ENCODE data around the gene NHSL1.

Gene NHSL1

DNA sequence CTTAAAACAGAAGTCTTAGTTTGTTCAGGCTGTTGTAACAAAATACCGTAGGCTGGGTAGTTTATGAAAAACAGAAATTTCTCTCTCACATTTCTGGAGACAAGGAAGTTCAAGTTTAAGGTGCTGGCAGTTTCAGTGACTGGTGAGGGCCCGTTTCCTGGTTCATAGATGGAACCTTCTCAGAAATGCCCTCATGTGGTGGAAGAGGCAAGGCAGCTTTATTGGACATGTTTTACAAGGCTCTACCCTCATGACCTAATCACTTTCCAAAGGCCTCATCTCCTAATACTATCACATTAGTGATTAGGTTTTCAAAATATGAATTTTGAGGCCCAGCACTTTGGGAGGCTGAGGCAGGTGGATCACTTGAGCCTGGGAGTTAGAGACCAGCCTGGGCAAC, 92.9 kb downstream of the NHSL1 start:
- FAIRE-seq (no peak), DNase-seq (ENCODE audit: insufficient read length, low spot score) (no peak)

GRCh38 chr6:138405816-138406413, 93.4 kb downstream of the NHSL1 start:
- no peak for DNase-seq (ENCODE audit: insufficient read length, low spot score)
- no peak for FAIRE-seq

DNA sequence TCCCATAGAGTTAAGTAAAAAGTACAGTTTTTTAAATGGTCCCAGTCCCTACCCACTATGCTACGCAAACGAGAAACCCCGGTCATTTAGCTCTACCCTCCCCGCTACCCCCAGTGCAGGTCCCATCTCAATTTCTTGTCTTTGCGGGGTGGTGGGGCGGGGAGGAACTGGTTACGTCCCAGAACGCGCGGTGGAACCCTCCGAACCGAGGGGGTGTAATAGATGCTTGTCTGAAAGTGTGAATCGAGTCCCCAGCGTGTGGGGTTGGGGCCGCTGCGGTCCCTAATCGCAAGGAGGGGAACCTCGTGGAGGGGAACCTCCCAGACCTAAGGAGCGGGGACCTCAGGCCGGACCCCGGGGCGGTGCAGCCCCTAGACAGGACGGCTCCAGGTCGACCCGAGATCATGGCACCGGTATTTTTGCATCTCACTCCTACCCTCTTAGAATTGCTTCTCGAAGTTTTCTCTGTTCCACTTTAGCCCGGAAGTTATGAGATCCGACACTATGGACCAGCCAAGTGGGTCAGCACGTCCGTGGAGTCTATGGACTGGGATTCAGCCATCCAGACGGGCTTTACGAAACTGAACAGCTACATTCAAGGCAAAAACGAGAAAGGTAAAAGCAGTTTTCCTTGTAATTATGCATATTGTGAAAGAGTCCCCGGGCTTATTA, 94.5 kb downstream of the NHSL1 start:
- DNase-seq (ENCODE audit: insufficient read length, low spot score) = no peak
- no peak for FAIRE-seq

- peak; percentile 78 for DNase-seq (ENCODE audit: insufficient read length, low spot score)
- peak; percentile 73 for FAIRE-seq
Observed at GRCh38 chr6:138403801-138404665, 95.3 kb downstream of the NHSL1 start, which contains the start of gene HEBP2. TSS of gene HEBP2 (plus strand) at chr6:138404223. CDS start at chr6:138404496, 273 bp downstream.

DNA sequence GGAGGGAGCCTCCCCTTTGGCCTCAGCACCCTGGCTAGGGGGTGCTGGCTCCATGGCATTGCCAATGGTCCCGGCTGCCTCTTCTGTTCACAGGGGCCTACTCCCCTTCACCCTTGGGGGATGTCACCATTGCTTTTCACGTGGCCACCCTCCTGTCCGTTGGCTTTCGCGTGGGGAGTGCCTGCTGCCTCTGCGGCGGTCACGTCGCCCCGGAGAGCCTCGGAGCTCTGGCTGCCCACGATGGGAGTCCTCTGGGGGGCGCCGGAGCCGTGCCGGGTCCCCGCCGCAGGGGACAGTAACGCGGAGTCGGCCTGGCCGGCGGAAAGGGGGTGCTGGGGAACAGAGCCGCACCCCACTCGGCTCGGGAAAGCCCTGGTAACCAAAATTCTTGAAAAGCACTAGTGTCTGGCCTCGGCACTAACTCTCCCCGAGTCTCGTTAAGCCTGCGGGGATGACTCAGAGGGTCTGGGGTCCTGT, 95.9 kb downstream of the NHSL1 start:
- no peak for DNase-seq (ENCODE audit: insufficient read length, low spot score)
- no peak for FAIRE-seq

DNA sequence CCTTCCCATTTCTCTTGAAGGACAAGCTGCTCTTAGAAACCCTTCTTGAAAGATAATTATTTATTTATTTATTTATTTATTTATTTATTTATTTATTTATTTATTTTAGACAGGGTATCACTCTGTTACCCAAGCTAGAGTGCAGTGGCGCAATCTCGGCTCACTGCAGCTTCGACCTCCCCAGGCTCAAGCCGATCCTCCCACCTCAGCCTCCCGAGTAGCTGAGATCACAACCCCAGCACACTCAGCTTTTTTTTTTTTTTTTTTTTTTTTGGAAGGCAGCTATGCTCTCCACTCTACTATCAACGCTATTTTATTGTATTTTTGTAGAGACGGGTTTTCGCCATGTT, 96.5 kb downstream of the NHSL1 start:
- FAIRE-seq (no peak), DNase-seq (ENCODE audit: insufficient read length, low spot score) (no peak)

DNA sequence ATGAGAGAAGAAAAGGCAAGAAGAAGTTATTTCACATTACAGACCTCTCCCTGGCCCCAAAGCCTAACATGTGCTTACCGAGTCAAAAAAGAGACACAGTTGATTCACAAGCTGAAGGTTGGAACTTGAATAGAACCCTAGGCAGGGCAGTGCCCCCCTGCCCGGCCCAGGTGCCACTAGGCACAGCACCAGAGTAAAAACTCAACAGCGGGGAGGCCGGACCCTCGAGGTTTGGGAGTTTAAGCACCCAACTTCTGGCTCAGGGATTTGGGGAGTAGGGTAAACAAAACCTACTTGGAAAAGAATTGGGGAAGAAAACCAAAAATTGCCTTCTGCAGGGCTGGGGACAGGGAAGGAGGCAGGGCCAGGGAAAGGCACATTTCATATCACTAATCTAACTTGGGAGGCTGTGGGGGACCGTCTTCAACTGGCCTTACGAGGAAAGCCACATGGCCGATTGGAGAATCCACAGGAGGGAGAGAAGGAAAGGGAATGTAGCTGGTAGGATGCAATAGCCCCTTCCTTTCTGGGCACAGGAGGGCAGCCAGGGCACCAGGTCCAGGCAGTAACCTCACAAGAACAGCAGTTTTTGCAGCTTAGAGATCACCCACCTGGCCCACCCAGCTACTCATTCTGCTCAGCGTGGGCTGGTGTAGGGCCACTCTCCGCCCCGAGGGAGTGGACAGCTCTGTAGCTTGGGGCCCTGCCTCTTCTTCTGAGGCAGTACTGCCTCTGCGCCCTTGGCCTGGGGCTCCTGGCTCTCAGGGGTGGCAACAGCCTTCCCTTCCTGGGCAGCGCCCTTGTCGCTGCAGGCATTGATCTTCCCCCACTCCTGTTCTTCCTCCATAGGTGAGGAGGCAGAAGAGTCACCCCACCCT, 97.1 kb downstream of the NHSL1 start:
- DNase-seq (ENCODE audit: insufficient read length, low spot score) = no peak
- no peak for FAIRE-seq

GRCh38 chr6:138400326-138400725, 99.0 kb downstream of the NHSL1 start:
- no peak for DNase-seq (ENCODE audit: insufficient read length, low spot score)
- FAIRE-seq = no peak

DNA sequence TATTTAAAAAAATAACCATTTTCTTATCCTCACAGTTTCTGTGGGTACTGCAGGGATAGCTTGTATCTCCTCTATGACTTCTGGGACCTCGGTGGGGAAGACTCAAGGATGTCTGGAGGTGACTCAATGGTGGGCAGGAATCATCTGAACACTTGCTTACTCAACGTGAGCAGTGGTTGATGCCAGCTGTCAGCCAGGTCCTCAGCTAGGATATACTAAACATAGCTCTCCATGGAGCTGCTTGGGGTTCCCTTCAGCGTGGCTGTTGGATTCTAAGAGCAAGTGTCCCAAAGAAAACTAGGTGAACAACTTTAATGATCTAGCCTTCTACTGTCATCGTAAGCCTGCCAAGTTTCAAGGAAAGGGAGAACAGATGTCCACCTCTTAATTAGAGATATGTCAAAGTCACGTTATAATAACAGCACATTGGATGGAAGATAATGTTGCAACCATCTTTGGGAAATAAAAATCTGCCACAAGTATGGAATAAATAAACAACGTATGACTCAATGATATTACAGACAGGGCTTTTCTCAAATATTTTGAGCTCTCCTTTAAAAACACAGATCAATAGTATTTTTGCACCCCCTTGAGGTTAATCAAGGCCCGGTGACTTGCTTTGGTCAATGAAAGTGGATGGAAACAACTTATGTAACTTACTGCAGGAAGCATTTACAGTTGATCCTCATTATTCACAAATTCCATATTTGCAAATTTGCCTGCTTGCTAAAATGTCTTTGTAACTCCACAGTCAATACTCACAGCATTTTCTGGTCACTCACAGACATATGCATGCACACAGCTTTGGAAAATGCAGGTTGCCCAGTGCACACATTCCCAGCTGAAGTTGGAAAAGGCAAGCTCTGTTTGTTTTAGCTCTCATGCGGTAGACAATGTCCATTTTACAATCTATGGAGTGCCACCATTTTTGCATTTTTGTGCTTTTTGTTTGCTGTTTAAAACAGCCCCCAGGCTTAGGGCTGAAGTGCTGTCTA, 101.9 kb downstream of the NHSL1 start:
- FAIRE-seq (no peak), DNase-seq (ENCODE audit: insufficient read length, low spot score) (no peak)

DNA sequence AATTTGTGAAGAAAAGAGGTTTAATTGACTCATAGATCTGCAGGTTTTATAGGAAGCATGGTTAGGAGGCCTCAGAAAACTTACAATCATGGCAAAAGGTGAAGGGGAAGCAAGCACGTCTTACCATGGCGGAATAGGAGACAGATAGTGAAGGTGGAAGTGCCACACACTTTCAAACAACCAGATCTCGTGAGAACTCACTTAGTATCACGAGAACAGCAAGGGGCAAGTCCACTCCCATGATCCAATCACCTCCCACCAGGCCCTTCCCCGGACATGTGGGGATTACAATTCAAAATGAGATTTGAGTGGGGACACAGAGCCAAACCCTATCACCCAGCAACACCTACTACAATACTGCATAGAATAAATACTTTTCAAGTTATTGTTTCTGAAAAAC, 102.6 kb downstream of the NHSL1 start:
- FAIRE-seq = no peak
- no peak for DNase-seq (ENCODE audit: insufficient read length, low spot score)

GRCh38 chr6:138393871-138394783, 105.2 kb downstream of the NHSL1 start:
- no peak for FAIRE-seq
- DNase-seq (ENCODE audit: insufficient read length, low spot score) = no peak

DNA sequence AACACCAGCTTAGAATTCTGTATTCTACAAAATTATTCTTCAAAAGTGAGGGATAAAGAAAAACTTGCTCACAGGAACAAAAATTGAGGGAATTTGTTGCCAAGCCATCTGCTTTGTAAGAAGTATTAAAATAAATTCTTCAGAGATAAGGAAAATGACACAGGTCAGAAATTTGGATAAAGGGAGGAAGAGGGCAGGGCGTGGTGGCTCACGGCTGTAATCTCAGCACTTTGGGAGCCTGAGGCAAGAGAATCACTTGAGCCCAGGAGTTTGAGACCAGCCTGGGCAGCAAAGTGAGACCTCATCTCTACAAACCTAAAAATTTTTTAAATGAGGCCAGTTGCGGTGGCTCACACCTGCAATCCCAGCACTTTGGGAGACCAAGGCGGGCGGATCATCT, 109.7 kb downstream of the NHSL1 start:
- FAIRE-seq = no peak

GRCh38 chr6:138387577-138388368, 111.5 kb downstream of the NHSL1 start:
- no peak for FAIRE-seq
- no peak for DNase-seq (ENCODE audit: insufficient read length, low spot score)

More for the DNA sequence above, 109.7 kb downstream of the NHSL1 start:
- DNase-seq (ENCODE audit: insufficient read length, low spot score) = no peak

DNA sequence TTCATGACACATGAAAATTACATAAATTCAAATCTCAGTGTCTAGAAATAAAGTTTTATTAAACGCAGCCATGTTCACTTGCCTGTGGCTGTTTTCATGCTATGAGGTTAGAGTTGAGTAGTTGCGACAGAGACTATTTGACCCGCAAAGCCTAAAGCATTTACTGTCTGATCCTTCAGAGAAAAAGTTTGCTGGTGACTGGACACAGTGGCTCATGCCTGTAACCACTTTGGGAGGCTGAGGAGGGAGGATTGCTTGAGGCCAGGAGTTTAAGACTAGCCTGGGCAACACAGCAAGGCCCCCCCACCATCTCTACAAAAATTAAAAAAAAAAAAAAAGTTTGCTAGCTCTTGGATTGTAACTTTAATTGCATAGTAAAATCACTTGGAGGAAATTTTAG, 112.4 kb downstream of the NHSL1 start:
- no peak for DNase-seq (ENCODE audit: insufficient read length, low spot score)
- FAIRE-seq = no peak

GRCh38 chr6:138383776-138384175, 115.5 kb downstream of the NHSL1 start:
- FAIRE-seq (no peak), DNase-seq (ENCODE audit: insufficient read length, low spot score) (no peak)

- no peak for FAIRE-seq
Observed at GRCh38 chr6:138382498-138383265, 116.6 kb downstream of the NHSL1 start.

GRCh38 chr6:138378463-138378862, 120.8 kb downstream of the NHSL1 start:
- FAIRE-seq = no peak

More at GRCh38 chr6:138382498-138383265, 116.6 kb downstream of the NHSL1 start:
- no peak for DNase-seq (ENCODE audit: insufficient read length, low spot score)

More at GRCh38 chr6:138378463-138378862, 120.8 kb downstream of the NHSL1 start:
- DNase-seq (ENCODE audit: insufficient read length, low spot score) = no peak
